ENCODE measurements around the gene MICA. TPM values are rescaled to one million over a fixed set of nuclear protein-coding genes. Genes with fewer than 3 reads are reported as not detected.

The MICA gene
- total RNA-seq (10 to 100 TPM; 21.0 to 21.9 TPM), polyA plus RNA-seq (1 to 10 TPM; 3.7 to 5.8 (median 5.5) TPM), total RNA-seq (7.3 to 29.5 (median 19.1) reads per million in 6 experiments)

DNA sequence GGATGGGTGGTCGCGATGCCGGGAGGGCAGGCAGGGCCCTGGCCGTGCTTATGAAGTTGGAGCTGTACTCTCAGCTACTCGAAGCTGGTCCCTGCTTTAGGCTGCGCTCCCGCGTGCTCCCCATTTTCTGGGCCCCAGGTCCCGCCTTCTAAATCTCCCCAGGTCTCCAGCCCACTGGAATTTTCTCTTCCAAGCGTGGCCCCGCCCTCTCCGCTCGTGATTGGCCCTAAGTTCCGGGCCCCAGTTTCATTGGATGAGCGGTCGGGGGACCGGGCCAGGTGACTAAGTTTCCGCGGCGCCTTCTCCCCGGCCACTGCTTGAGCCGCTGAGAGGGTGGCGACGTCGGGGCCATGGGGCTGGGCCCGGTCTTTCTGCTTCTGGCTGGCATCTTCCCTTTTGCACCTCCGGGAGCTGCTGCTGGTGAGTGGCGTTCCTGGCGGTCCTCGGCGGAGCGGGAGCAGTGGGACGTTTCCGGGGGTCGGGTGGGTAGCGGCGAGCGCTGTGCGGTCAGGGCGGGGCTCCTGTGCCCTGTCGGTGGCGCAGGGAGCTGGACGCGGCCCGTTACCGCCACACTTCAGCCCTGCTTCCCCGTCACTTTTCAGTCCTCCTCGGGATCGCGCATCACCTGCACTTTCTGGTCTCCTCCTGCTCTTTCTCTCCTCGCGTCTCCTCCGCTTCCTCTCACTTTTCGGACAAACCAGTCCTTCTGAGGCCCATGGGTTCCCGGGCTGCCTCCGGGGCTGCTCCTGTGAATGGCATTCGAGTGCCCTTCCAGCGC lies at the start of gene MICA:
TSS of gene MICA (plus strand) at position 313 of the 778 bp plus-strand sequence. CDS start at position 351, 38 bp downstream.
- no peaks in the 10 kb centered on the region for H3K9me3 Mint-ChIP-seq
- peaks cover 52 to 90% (median 78%) of the 10 kb centered on the region in 4 donors for H3K4me1 Mint-ChIP-seq
- POLR2A ChIA-PET, result interaction anchor here (0.6 to 1.6 kb wide), 6 partner anchors 27 to 310 kb away, joined by 3 to 6 read pairs (median 4); no protein-coding TSS in a partner anchor
- peak within 1 kb of the TSS; percentile 85 to 98 (median 94) for H3K4me3 Mint-ChIP-seq
- H3K36me3 Mint-ChIP-seq, result peaks cover 0 to 2% (median 0%) of the 10 kb centered on the region in 3 donors
- no peaks in the 10 kb centered on the region for H3K27me3 Mint-ChIP-seq
- DNase-seq, result peak in 9 of 10 donors; percentile 39 to 80 (median 50)
- peak within 1 kb of the TSS; percentile 77 to 98 (median 92) for H3K27ac Mint-ChIP-seq
- peak; percentile 44 to 64 for ATAC-seq

- peaks cover 0 to 2% (median 0%) of the 10 kb centered on the region in 5 donors for H3K27me3 Mint-ChIP-seq
- DNase-seq, result peak in 5 of 10 donors; percentile 19 to 34 (median 33)
- POLR2A ChIA-PET, result interaction anchor here (0.6 to 4.9 kb wide), 15 partner anchors 12 to 410 kb away, joined by 3 to 49 read pairs (median 6); partner anchors contain the start of genes CCHCR1, DDX39B, HLA-C and TCF19
- peak overlapping the region; percentile 76 to 100 (median 96) for H3K4me3 Mint-ChIP-seq
- peaks cover 17 to 51% (median 32%) of the 10 kb centered on the region in 3 donors for H3K36me3 Mint-ChIP-seq
- ATAC-seq, result no peak
- H3K4me1 Mint-ChIP-seq, result peaks cover 53 to 78% (median 69%) of the 10 kb centered on the region in 4 donors
- peak overlapping the region; percentile 78 to 100 (median 100) for H3K27ac Mint-ChIP-seq
- H3K9me3 Mint-ChIP-seq, result peaks cover 0 to 1% (median 0%) of the 10 kb centered on the region in 9 donors
Measured at GRCh38 chr6:31354158-31354863, 49.1 kb upstream of the MICA start.

GRCh38 chr6:31354864-31355582 lies 48.4 kb upstream of the MICA start:
- peaks cover 0 to 2% (median 0%) of the 10 kb centered on the region in 5 donors for H3K27me3 Mint-ChIP-seq
- H3K4me1 Mint-ChIP-seq, result peaks cover 57 to 78% (median 72%) of the 10 kb centered on the region in 4 donors
- ATAC-seq (no peak), DNase-seq (peak in 4 of 10 donors; percentile 14 to 22 (median 18))
- peaks cover 0 to 1% (median 0%) of the 10 kb centered on the region in 9 donors for H3K9me3 Mint-ChIP-seq
- POLR2A ChIA-PET, result interaction anchor here (0.6 to 4.9 kb wide), 12 partner anchors 11 to 863 kb away, joined by 3 to 49 read pairs (median 8); partner anchors contain the start of genes CCHCR1, HLA-C and TCF19
- H3K36me3 Mint-ChIP-seq, result peaks cover 17 to 51% (median 32%) of the 10 kb centered on the region in 3 donors
- H3K27ac Mint-ChIP-seq, result peak overlapping the region; percentile 78 to 100 (median 100)
- peak overlapping the region; percentile 76 to 100 (median 96) for H3K4me3 Mint-ChIP-seq

- POLR2A ChIA-PET, result interaction anchor here (0.6 to 4.9 kb wide), 7 partner anchors 11 to 864 kb away, joined by 4 to 49 read pairs (median 13); no protein-coding TSS in a partner anchor
- H3K27ac Mint-ChIP-seq, result peak overlapping the region; percentile 78 to 100 (median 100)
- ATAC-seq, result no peak
- H3K36me3 Mint-ChIP-seq, result peaks cover 17 to 51% (median 32%) of the 10 kb centered on the region in 3 donors
- H3K9me3 Mint-ChIP-seq, result peaks cover 0 to 1% (median 0%) of the 10 kb centered on the region in 9 donors
- peak overlapping the region; percentile 76 to 100 (median 96) for H3K4me3 Mint-ChIP-seq
- DNase-seq, result peak in 4 of 10 donors; percentile 16 to 37 (median 24)
- peaks cover 55 to 79% (median 72%) of the 10 kb centered on the region in 4 donors for H3K4me1 Mint-ChIP-seq
- H3K27me3 Mint-ChIP-seq, result peaks cover 0 to 2% (median 0%) of the 10 kb centered on the region in 5 donors
Measured at GRCh38 chr6:31355583-31355948, 47.8 kb upstream of the MICA start.

DNA sequence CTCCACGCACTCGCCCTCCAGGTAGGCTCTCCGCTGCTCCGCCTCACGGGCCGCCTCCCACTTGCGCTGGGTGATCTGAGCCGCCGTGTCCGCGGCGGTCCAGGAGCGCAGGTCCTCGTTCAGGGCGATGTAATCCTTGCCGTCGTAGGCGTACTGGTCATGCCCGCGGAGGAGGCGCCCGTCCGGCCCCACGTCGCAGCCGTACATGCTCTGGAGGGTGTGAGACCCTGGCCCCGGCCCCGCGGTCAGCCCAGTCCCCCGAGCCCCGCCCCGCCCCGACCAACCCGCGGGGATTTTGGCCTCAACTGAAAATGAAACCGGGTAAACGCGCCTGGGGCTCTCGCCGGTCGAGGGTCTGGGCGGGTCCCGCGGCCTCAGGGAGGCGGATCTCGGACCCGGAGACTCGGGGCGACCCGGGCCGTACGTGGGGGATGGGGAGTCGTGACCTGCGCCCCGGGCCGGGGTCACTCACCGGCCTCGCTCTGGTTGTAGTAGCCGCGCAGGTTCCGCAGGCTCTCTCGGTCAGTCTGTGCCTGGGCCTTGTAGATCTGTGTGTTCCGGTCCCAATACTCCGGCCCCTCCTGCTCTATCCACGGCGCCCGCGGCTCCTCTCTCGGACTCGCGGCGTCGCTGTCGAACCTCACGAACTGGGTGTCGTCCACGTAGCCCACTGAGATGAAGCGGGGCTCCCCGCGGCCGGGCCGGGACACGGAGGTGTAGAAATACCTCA lies 47.0 kb upstream of the MICA start:
- Mint-ChIP-seq H3K36me3 (peaks cover 22 to 51% (median 35%) of the 10 kb centered on the region in 3 donors), H3K27ac (peak overlapping the region; percentile 82 to 100 (median 100)), H3K4me1 (peaks cover 49 to 72% (median 64%) of the 10 kb centered on the region in 4 donors), H3K27me3 (peaks cover 0 to 3% (median 0%) of the 10 kb centered on the region in 5 donors), H3K9me3 (peaks cover 0 to 7% (median 0%) of the 10 kb centered on the region in 9 donors), H3K4me3 (peak overlapping the region; percentile 97 to 100 (median 99))
- POLR2A ChIA-PET, result interaction anchor here (1.6 to 4.9 kb wide), 7 partner anchors 10 to 159 kb away, joined by 4 to 49 read pairs (median 13); partner anchors contain the start of gene HLA-C
- peak in 1 of 2 donors; percentile 4 for ATAC-seq
- peak in 9 of 10 donors; percentile 14 to 64 (median 44) for DNase-seq

- POLR2A ChIA-PET, result interaction anchor here (0.6 to 2.6 kb wide), 13 partner anchors 9 to 1614 kb away, joined by 3 to 30 read pairs (median 4); partner anchors contain the start of genes HLA-C, MRPS18B and PPP1R10
- Mint-ChIP-seq H3K27me3 (peaks cover 0 to 3% (median 0%) of the 10 kb centered on the region in 5 donors), H3K27ac (peak within 1 kb of the TSS; percentile 100), H3K4me1 (peaks cover 46 to 66% (median 58%) of the 10 kb centered on the region in 4 donors), H3K36me3 (peaks cover 22 to 48% (median 35%) of the 10 kb centered on the region in 3 donors), H3K4me3 (peak within 1 kb of the TSS; percentile 97 to 100 (median 99)), H3K9me3 (peaks cover 0 to 10% (median 0%) of the 10 kb centered on the region in 9 donors)
- peak; percentile 78 to 84 for ATAC-seq
- peak; percentile 73 to 97 (median 86) for DNase-seq
Measured at GRCh38 chr6:31356946-31357466, 46.4 kb upstream of the MICA start, which contains the start of gene HLA-B. TSS of gene HLA-B (minus strand) at chr6:31357179. CDS start at chr6:31357158, 21 bp downstream.

DNA sequence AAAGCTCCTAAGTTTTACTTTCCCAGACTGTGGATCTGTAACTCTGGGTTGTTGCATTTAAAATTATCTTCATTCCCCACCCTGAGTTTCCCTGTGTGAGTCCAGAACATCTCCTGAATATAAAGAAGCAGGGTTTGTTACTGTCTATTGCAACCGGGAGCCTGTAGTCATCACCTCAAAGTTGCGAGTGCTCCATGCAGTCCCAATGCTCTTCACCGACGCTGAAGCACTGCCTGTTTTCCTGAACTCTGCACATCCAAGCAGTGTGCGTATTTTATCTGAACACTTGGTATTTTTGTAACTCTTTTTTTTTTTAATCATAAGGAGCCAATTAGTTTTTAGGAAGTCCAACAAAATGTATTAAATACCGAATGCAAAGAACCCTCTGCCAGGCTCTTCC lies 45.5 kb upstream of the MICA start:
- H3K4me3 Mint-ChIP-seq, result peak overlapping the region; percentile 97 to 100 (median 99)
- DNase-seq (no peak), ATAC-seq (no peak)
- H3K27me3 Mint-ChIP-seq, result peaks cover 0 to 3% (median 0%) of the 10 kb centered on the region in 5 donors
- H3K4me1 Mint-ChIP-seq, result peaks cover 37 to 57% (median 49%) of the 10 kb centered on the region in 4 donors
- POLR2A ChIA-PET, result interaction anchor here (0.6 to 2.6 kb wide), 18 partner anchors 9 to 1613 kb away, joined by 3 to 30 read pairs (median 4); partner anchors contain the start of genes HLA-C, MRPS18B and PPP1R10
- peaks cover 22 to 41% (median 35%) of the 10 kb centered on the region in 3 donors for H3K36me3 Mint-ChIP-seq
- peak overlapping the region; percentile 100 for H3K27ac Mint-ChIP-seq
- peaks cover 0 to 11% (median 0%) of the 10 kb centered on the region in 9 donors for H3K9me3 Mint-ChIP-seq

- Mint-ChIP-seq H3K27ac (peak overlapping the region; percentile 100), H3K9me3 (peaks cover 0 to 11% (median 0%) of the 10 kb centered on the region in 9 donors), H3K27me3 (peaks cover 0 to 3% (median 0%) of the 10 kb centered on the region in 5 donors), H3K36me3 (peaks cover 21 to 37% (median 33%) of the 10 kb centered on the region in 3 donors), H3K4me1 (peaks cover 35 to 53% (median 45%) of the 10 kb centered on the region in 4 donors), H3K4me3 (peak overlapping the region; percentile 97 to 100 (median 99))
- ATAC-seq, result no peak
- POLR2A ChIA-PET, result interaction anchor here (0.8 to 2.6 kb wide), 13 partner anchors 8 to 1613 kb away, joined by 3 to 30 read pairs (median 4); partner anchors contain the start of gene HLA-C
- DNase-seq, result no peak
Measured at GRCh38 chr6:31358302-31358701, 45.1 kb upstream of the MICA start.

DNA sequence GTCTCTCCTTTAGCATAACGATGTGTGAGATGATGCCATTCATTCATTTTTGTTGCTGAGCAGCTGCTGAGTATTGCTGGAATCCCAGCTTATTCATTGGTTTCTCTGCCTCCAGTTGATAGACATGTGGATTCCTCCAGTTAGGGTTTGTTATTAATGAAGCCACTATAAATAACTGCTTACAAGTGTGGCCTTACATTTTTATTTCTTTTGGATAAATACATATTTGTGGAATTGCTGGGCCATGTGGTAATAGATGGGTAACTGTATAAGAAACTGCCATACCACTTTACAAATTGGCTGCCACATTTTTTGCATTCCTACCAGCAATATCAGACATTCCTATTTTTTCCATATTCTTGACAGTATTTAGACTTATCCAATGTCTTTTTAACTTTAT lies 43.8 kb upstream of the MICA start:
- Mint-ChIP-seq H3K9me3 (peaks cover 0 to 11% (median 0%) of the 10 kb centered on the region in 9 donors), H3K4me3 (peak overlapping the region in 8 of 10 donors; percentile 2 to 99 (median 27)), H3K36me3 (peaks cover 12 to 24% (median 21%) of the 10 kb centered on the region in 3 donors), H3K4me1 (peaks cover 28 to 46% (median 40%) of the 10 kb centered on the region in 4 donors), H3K27me3 (peaks cover 0 to 3% (median 0%) of the 10 kb centered on the region in 5 donors), H3K27ac (peak overlapping the region in 6 of 10 donors; percentile 45 to 100 (median 76))
- POLR2A ChIA-PET, result interaction anchor here (0.6 to 2.6 kb wide), 5 partner anchors 8 to 167 kb away, joined by 3 to 30 read pairs (median 5); partner anchors contain the start of gene HLA-C
- ATAC-seq (no peak), DNase-seq (no peak)

GRCh38 chr6:31362751-31363150 lies 40.6 kb upstream of the MICA start:
- Mint-ChIP-seq H3K4me1 (peaks cover 22 to 45% (median 40%) of the 10 kb centered on the region in 4 donors), H3K36me3 (peaks cover 0 to 4% (median 3%) of the 10 kb centered on the region in 3 donors), H3K9me3 (peaks cover 0 to 11% (median 0%) of the 10 kb centered on the region in 9 donors), H3K27ac (no peak overlapping the region), H3K27me3 (peaks cover 0 to 3% (median 2%) of the 10 kb centered on the region in 5 donors), H3K4me3 (no peak overlapping the region)
- POLR2A ChIA-PET, result interaction anchor here (0.6 to 1.6 kb wide), 3 partner anchors 9 to 748 kb away, joined by 3 to 6 read pairs (median 6); no protein-coding TSS in a partner anchor
- DNase-seq, result no peak
- ATAC-seq, result no peak
